Type B pancreatic cell (in vitro differentiated cells): Measurements from ENCODE around the gene HNMT. TPM values are rescaled to one million over a fixed set of nuclear protein-coding genes. Genes with fewer than 3 reads are reported as not detected.

Source experiments
- DNase-seq: peaks from one replicate; pipeline ENCODE4 v3.0.0; 2021; ENCODE audit warnings: mixed read lengths; ENCODE audit not compliant: unreplicated experiment; ENCODE audit errors: extremely low spot score
- H3K27ac Mint-ChIP-seq: 2 replicates; pipeline ENCODE4 v1.8.0; 2021; ENCODE audit warnings: mild to moderate bottlenecking, mixed read lengths
- H3K27me3 Mint-ChIP-seq: 2 replicates; pipeline ENCODE4 v1.8.0; 2021; ENCODE audit warnings: mixed read lengths
- H3K36me3 Mint-ChIP-seq: 2 replicates; pipeline ENCODE4 v1.8.0; 2021; ENCODE audit warnings: mixed read lengths
- H3K4me1 Mint-ChIP-seq: one replicate; pipeline ENCODE4 v1.8.0; 2021; ENCODE audit warnings: mixed read lengths; ENCODE audit not compliant: unreplicated experiment
- H3K4me3 Mint-ChIP-seq: 2 replicates; pipeline ENCODE4 v1.8.0; 2021; ENCODE audit warnings: mild to moderate bottlenecking, mixed read lengths
- H3K9me3 Mint-ChIP-seq: 2 replicates; pipeline ENCODE4 v1.8.0; 2021; ENCODE audit warnings: mixed read lengths
- CTCF ChIP-seq: fragments of 200-600 bp; sonication (generic); conservative IDR thresholded peaks from 2 replicates; pipeline ENCODE4 v1.5.0; 2021; ENCODE audit warnings: antibody characterized with exemption, mild to moderate bottlenecking
- total RNA-seq: library from RNA; stranded (reverse); gene quantifications from 2 replicates; pipeline ENCODE4 v1.2.1, GENCODE V29; 2021; ENCODE audit warnings: low replicate concordance

The HNMT gene
- total RNA-seq, 1 donor from 2014 or later = 12.1 TPM

- H3K4me3 Mint-ChIP-seq = no peak overlapping the region
- no peaks in the 10 kb centered on the region for H3K4me1 Mint-ChIP-seq
- H3K27me3 Mint-ChIP-seq = no peaks in the 10 kb centered on the region
- peaks cover 9% of the 10 kb centered on the region for H3K9me3 Mint-ChIP-seq
- DNase-seq = no peak
- TF ChIP-seq CTCF = no peak
- H3K27ac Mint-ChIP-seq = no peak overlapping the region
- H3K36me3 Mint-ChIP-seq = peaks cover 12% of the 10 kb centered on the region
Measured at GRCh38 chr2:137999273-137999672, 35.0 kb downstream of the HNMT start.

DNA sequence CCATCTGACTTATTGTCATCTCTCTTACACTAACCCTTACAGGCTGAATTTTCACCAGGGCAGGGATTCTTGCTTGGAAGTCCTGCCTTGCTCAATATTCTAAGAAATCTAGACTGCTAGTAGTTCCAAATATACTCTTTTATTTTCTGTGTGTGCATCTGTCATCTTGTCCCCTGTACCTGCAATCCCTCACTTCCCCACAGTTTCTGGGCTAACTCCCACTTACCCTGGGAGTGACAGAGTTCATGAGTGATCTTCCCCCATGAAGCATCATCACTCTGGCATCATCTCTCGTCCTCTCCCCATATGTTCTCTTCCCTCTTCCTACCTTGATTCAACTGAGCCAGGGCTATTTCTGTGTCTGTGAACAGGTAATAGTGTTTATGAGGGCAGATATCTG is 35.7 kb downstream of the HNMT start:
- H3K27ac Mint-ChIP-seq = no peak overlapping the region
- H3K4me1 Mint-ChIP-seq = no peaks in the 10 kb centered on the region
- DNase-seq = no peak
- no peak overlapping the region for H3K4me3 Mint-ChIP-seq
- H3K9me3 Mint-ChIP-seq = peaks cover 9% of the 10 kb centered on the region
- peaks cover 12% of the 10 kb centered on the region for H3K36me3 Mint-ChIP-seq
- H3K27me3 Mint-ChIP-seq = no peaks in the 10 kb centered on the region
- TF ChIP-seq CTCF = no peak

DNA sequence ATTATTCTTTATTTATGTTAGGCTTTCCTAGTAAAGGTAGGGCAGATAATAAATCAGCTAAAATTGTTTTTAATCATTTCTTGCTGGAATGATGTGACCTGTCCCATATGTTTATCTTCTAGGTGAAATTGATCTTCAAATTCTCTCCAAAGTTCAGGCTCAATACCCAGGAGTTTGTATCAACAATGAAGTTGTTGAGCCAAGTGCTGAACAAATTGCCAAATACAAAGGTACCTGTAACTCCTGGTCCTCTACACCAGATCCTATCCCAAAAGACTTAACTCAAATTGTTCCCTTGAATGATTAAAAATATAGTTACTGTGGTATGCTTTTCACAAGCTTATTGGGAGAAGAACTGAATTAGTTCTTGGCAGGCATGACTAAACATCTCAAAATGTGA is 36.5 kb downstream of the HNMT start:
- H3K4me3 Mint-ChIP-seq = no peak overlapping the region
- H3K27me3 Mint-ChIP-seq = no peaks in the 10 kb centered on the region
- no peak for DNase-seq
- H3K9me3 Mint-ChIP-seq = peaks cover 9% of the 10 kb centered on the region
- H3K36me3 Mint-ChIP-seq = peaks cover 12% of the 10 kb centered on the region
- H3K4me1 Mint-ChIP-seq = no peaks in the 10 kb centered on the region
- H3K27ac Mint-ChIP-seq = no peak overlapping the region
- TF ChIP-seq CTCF = no peak

GRCh38 chr2:138003411-138003810 is 39.1 kb downstream of the HNMT start:
- DNase-seq = no peak
- peaks cover 13% of the 10 kb centered on the region for H3K36me3 Mint-ChIP-seq
- no peaks in the 10 kb centered on the region for H3K27me3 Mint-ChIP-seq
- no peak for TF ChIP-seq CTCF
- no peaks in the 10 kb centered on the region for H3K9me3 Mint-ChIP-seq
- H3K4me1 Mint-ChIP-seq = no peaks in the 10 kb centered on the region
- no peak overlapping the region for H3K4me3 Mint-ChIP-seq
- H3K27ac Mint-ChIP-seq = no peak overlapping the region

DNA sequence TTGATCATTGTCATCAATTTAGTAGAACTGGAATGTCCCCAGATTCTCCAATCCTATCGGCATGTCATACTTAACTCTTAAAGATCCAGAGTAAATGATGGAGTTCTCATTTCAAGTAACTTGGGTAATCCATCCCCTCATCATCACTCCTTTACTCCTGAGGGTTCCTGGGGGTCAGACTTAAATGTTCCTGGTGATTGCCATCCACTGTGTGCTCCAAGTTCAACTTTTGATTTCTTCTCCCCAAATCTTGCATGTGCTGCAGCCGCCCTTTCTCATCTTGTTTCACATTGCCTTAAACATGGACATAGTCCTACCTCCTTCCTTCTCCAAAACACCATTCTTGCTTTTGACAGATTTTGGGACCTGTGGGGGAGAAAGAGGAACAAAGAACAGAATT is 43.2 kb downstream of the HNMT start:
- peaks cover 13% of the 10 kb centered on the region for H3K36me3 Mint-ChIP-seq
- no peak for TF ChIP-seq CTCF
- H3K4me1 Mint-ChIP-seq = peaks cover 9% of the 10 kb centered on the region
- no peak overlapping the region for H3K27ac Mint-ChIP-seq
- no peak for DNase-seq
- no peak overlapping the region for H3K4me3 Mint-ChIP-seq
- no peaks in the 10 kb centered on the region for H3K27me3 Mint-ChIP-seq
- no peaks in the 10 kb centered on the region for H3K9me3 Mint-ChIP-seq

- Mint-ChIP-seq H3K4me1 (peaks cover 9% of the 10 kb centered on the region), H3K36me3 (peaks cover 5% of the 10 kb centered on the region), H3K4me3 (no peak overlapping the region), H3K27ac (no peak overlapping the region), H3K27me3 (no peaks in the 10 kb centered on the region), H3K9me3 (no peaks in the 10 kb centered on the region)
- DNase-seq = no peak
- TF ChIP-seq CTCF = no peak
Measured at GRCh38 chr2:138009622-138010021, 45.3 kb downstream of the HNMT start.
